Measurements from ENCODE around the gene TMEM127. TPM values are rescaled to one million over a fixed set of nuclear protein-coding genes. Genes with fewer than 3 reads are reported as not detected.

TMEM127 gene
- total RNA-seq, 1 experiment from 2014 or later, result 25.3 TPM

- no peaks in the 10 kb centered on the region for H3K36me3 ChIP-seq (ENCODE audit: control insufficient read depth in 1 of 2, insufficient read depth in 2 of 2, low read length in 2 of 2)
- DNase-seq (ENCODE audit: low read depth, low spot score) (no peak), ATAC-seq (no peak)
- CTCF ChIA-PET, result no interaction called here
- no TSS peak for BruUV-seq (replicated peaks)
- no peaks in the 10 kb centered on the region for H4K20me1 ChIP-seq (ENCODE audit: insufficient read depth)
- H3K27ac ChIP-seq (ENCODE audit: low read depth, low read length), result no peak overlapping the region
- no peak overlapping the region for H3K9ac ChIP-seq (ENCODE audit: low read length)
- no peaks in the 10 kb centered on the region for H3K79me2 ChIP-seq (ENCODE audit: insufficient read depth, low read length)
- RAD21 ChIA-PET (ENCODE audit: low non-redundant PET in 1 of 2, low total read pairs in 2 of 2, uncharacterized antibody in 2 of 2, unreplicated experiment in 2 of 2), result no interaction called here
- H3K9me2 ChIP-seq (ENCODE audit: insufficient read depth), result no peaks in the 10 kb centered on the region
- TF ChIP-seq POLR2A (IDR thresholded peaks at IDR 0.05; ENCODE audit: borderline replicate concordance, extremely low read depth, insufficient read depth, insufficient read length), result no peak
- TF ChIP-seq RAD21 (IDR thresholded peaks at IDR 0.05; ENCODE audit: low read depth), result no peak
- TF ChIP-seq ZBTB33 (IDR thresholded peaks at IDR 0.05; ENCODE audit: extremely low read depth, insufficient replicate concordance, low read length), result no peak
- no peak for TF ChIP-seq CBX3 (IDR thresholded peaks at IDR 0.05; ENCODE audit: low read depth)
- no peak for TF ChIP-seq JUND (IDR thresholded peaks at IDR 0.05)
- no peak for TF ChIP-seq SP1 (IDR thresholded peaks at IDR 0.05; ENCODE audit: low read depth)
- no peak for TF ChIP-seq EZH2phosphoT487 (IDR thresholded peaks at IDR 0.05; ENCODE audit: borderline replicate concordance)
- no peak for TF ChIP-seq SIN3A (IDR thresholded peaks at IDR 0.05; ENCODE audit: low read depth)
- TF ChIP-seq FOSL1 (IDR thresholded peaks at IDR 0.05; ENCODE audit: low read depth), result no peak
- no peaks in the 10 kb centered on the region for H3K9me3 ChIP-seq (ENCODE audit: control insufficient read depth in 1 of 2, insufficient read depth in 1 of 2, low read depth in 1 of 2, low read length in 2 of 2)
- intact Hi-C loops (cut with micrococcal nuclease), result no loop called here
- H3K27me3 ChIP-seq (ENCODE audit: insufficient read depth, low read length), result no peaks in the 10 kb centered on the region
- no peak overlapping the region for H3K4me2 ChIP-seq (ENCODE audit: low read length)
- no peak overlapping the region for H3K4me3 ChIP-seq (replicated peaks in 1 of 2; ENCODE audit: low read depth in 1 of 2, low read length in 2 of 2)
- POLR2A ChIA-PET, result no interaction called here
- H3K4me1 ChIP-seq (ENCODE audit: control insufficient read depth in 1 of 2, insufficient read depth in 2 of 2, low read length in 2 of 2), result no peaks in the 10 kb centered on the region
- H2AFZ ChIP-seq (ENCODE audit: low read depth, low read length, poor library complexity, severe bottlenecking), result no peak overlapping the region
Observed at GRCh38 chr2:96233436-96233835, 32.4 kb downstream of the TMEM127 start.

- no peaks in the 10 kb centered on the region for H3K36me3 ChIP-seq (ENCODE audit: control insufficient read depth in 1 of 2, insufficient read depth in 2 of 2, low read length in 2 of 2)
- ATAC-seq (no peak), DNase-seq (ENCODE audit: low read depth, low spot score) (no peak)
- H3K27me3 ChIP-seq (ENCODE audit: insufficient read depth, low read length), result no peaks in the 10 kb centered on the region
- H3K4me2 ChIP-seq (ENCODE audit: low read length), result no peak overlapping the region
- POLR2A ChIA-PET, result no interaction called here
- H3K4me3 ChIP-seq (replicated peaks in 1 of 2; ENCODE audit: low read depth in 1 of 2, low read length in 2 of 2), result no peak overlapping the region
- H2AFZ ChIP-seq (ENCODE audit: low read depth, low read length, poor library complexity, severe bottlenecking), result no peak overlapping the region
- TF ChIP-seq CEBPB (IDR thresholded peaks at IDR 0.05; ENCODE audit: low read depth) (no peak), ELF1 (IDR thresholded peaks at IDR 0.05; ENCODE audit: borderline replicate concordance, low read depth) (no peak)
- no peak overlapping the region for H3K9ac ChIP-seq (ENCODE audit: low read length)
- no peaks in the 10 kb centered on the region for H4K20me1 ChIP-seq (ENCODE audit: insufficient read depth)
- H3K27ac ChIP-seq (ENCODE audit: low read depth, low read length), result no peak overlapping the region
- CTCF ChIA-PET, result no interaction called here
- no peaks in the 10 kb centered on the region for H3K79me2 ChIP-seq (ENCODE audit: insufficient read depth, low read length)
- BruUV-seq (replicated peaks), result no TSS peak
- no peaks in the 10 kb centered on the region for H3K9me2 ChIP-seq (ENCODE audit: insufficient read depth)
- RAD21 ChIA-PET (ENCODE audit: low non-redundant PET in 1 of 2, low total read pairs in 2 of 2, uncharacterized antibody in 2 of 2, unreplicated experiment in 2 of 2), result no interaction called here
- no peaks in the 10 kb centered on the region for H3K9me3 ChIP-seq (ENCODE audit: control insufficient read depth in 1 of 2, insufficient read depth in 1 of 2, low read depth in 1 of 2, low read length in 2 of 2)
- H3K4me1 ChIP-seq (ENCODE audit: control insufficient read depth in 1 of 2, insufficient read depth in 2 of 2, low read length in 2 of 2), result no peaks in the 10 kb centered on the region
- intact Hi-C loops (cut with micrococcal nuclease), result no loop called here
Observed at GRCh38 chr2:96231316-96231715, 34.5 kb downstream of the TMEM127 start.

Data from HCT116 (cell line).